Adrenal gland (tissue), 12 donors: Measurements from ENCODE around the gene MCM5. TPM values are rescaled to one million over a fixed set of nuclear protein-coding genes. Genes with fewer than 3 reads are reported as not detected.

Experiments
- DNase-seq, 7 donors: peaks; one replicate each; pipeline ENCODE4 v3.0.0-alpha.2; 2019 to 2020
- H3K27ac ChIP-seq, 5 donors: fragments of 200-600 bp; sonication (generic) in 4 of 5; 1 replicate in 3 of 5; 2 replicates in 2 of 5; pipeline versions ENCODE4 v1.5.1 to v1.8.0; 2016 to 2020; ENCODE audit warnings: mild to moderate bottlenecking in 1 of 5
- H3K27me3 ChIP-seq: fragments of 200-600 bp; 2 replicates; pipeline ENCODE4 v1.8.0; 2021
- H3K36me3 ChIP-seq, 2 donors: fragments of 200-600 bp; replicated peaks in 1 of 2; 1 replicate in 1 of 2; 2 replicates in 1 of 2; pipeline versions ENCODE4 v1.5.1 to v1.8.0; 2018 to 2022
- H3K4me1 ChIP-seq, 2 donors: fragments of 200-600 bp; replicated peaks in 1 of 2; 1 replicate in 1 of 2; 2 replicates in 1 of 2; pipeline versions ENCODE4 v1.5.1 to v1.8.0; 2018 to 2021
- H3K4me3 ChIP-seq, 4 donors: fragments of 200-600 bp; sonication (generic) in 3 of 4; one replicate each; pipeline ENCODE4 v1.5.1; 2016 to 2018
- H3K9me3 ChIP-seq, 3 donors: fragments of 200-600 bp; sonication (generic) in 1 of 3; replicated peaks in 1 of 3; 1 replicate in 2 of 3; 2 replicates in 1 of 3; pipeline versions ENCODE4 v1.5.1 to v1.8.0; 2016 to 2021
- POLR2A ChIP-seq, 2 donors: fragments of 450-650 bp; IDR thresholded peaks; one replicate each; pipeline ENCODE4 v1.6.1; 2017; ENCODE audit warnings: antibody characterized with exemption in 2 of 2, mild to moderate bottlenecking in 2 of 2, moderate library complexity in 1 of 2
- WGBS, 4 donors: extraction: QIAGEN DNeasy Blood & Tissue Kit in 2 of 4; methylation state at CpG; one replicate each; pipeline versions ENCODE4 v1.1.5 to v1.1.7; 2013 to 2017; 5-methylcytosine and 5-hydroxymethylcytosine counted together
- intact Hi-C, 2 donors: fragments of 100-400 bp; cut with DNase I; formaldehyde crosslinking; loops; one replicate each; pipeline versions ENCODE4 v1.14.1 to v1.15.0; 2022 to 2023
- polyA plus RNA-seq, 3 donors: library from polyadenylated mRNA; stranded (reverse); fragments of 200-250 nt in 2 of 3; fragments of 350-450 nt in 1 of 3; fragmentation: Illumina TruSeq in 1 of 3; extraction: RNeasy Lipid Tissue Mini Kit (QIAGEN cat#74804) in 1 of 3; gene quantifications; one replicate each; pipeline ENCODE4 v1.2.3, GENCODE V29; 2013 to 2014
- total RNA-seq, 9 donors: library from RNA; depleted of rRNA in 4 of 9; stranded (reverse); fragments of >200 nt in 4 of 9; fragments of 120-200 nt in 1 of 9; fragmentation: NEBNext Ultra II Directional in 1 of 9; extraction: Animal tissue kit (Norgen Biotek cat#: 25700) in 1 of 9; gene quantifications; one replicate each; pipeline versions ENCODE4 v1.1.0 to v1.2.4, GENCODE V29; 2013 to 2023
- TF ChIP-seq, protein P1 (sequence below), 6 experiments: fragments of 450-650 bp in 4 of 6; fragments of 200-600 bp in 2 of 6; sonication (generic) in 1 of 6; IDR thresholded peaks; 1 replicate in 5 of 6; 2 replicates in 1 of 6; pipeline versions ENCODE4 v1.5.1 to v1.8.0; 2016 to 2021; ENCODE audit warnings: antibody characterized with exemption in 6 of 6, mild to moderate bottlenecking in 2 of 6, moderate library complexity in 1 of 6
- donor health status: healthy with polysubstance abuse.
- donor health status: Bipolar disorder and iron deficiency.
- donor health status: DM: yes; HTN: yes; CAD: no.
- donor health status: DM: no; HTN: no; CAD: no.
- donor health status: DM: no; HTN: no; CAD: no.
- donor health status: DM: yes; HTN: yes; CAD: no.

MCM5 gene
- total and polyA plus RNA-seq, 12 donors, result 3.9 to 20.7 (median 14.6) TPM

GRCh38 chr22:35441489-35442100, 41.7 kb downstream of the MCM5 start:
- Histone ChIP-seq H3K27ac (no peak overlapping the region), H3K9me3 (no peaks in the 10 kb centered on the region), H3K4me3 (no peak overlapping the region), H3K4me1 (no peaks in the 10 kb centered on the region), H3K27me3 (no peaks in the 10 kb centered on the region), H3K36me3 (no peaks in the 10 kb centered on the region)
- 72 to 89% (median 83%) methylated on average over 9 of the region's 9 CpGs for WGBS, 4 donors
- intact Hi-C loops, result no loop called here
- DNase-seq, result no peak
- TF ChIP-seq POLR2A (IDR thresholded peaks at IDR 0.05), result no peak
- TF ChIP-seq, protein P1, sequence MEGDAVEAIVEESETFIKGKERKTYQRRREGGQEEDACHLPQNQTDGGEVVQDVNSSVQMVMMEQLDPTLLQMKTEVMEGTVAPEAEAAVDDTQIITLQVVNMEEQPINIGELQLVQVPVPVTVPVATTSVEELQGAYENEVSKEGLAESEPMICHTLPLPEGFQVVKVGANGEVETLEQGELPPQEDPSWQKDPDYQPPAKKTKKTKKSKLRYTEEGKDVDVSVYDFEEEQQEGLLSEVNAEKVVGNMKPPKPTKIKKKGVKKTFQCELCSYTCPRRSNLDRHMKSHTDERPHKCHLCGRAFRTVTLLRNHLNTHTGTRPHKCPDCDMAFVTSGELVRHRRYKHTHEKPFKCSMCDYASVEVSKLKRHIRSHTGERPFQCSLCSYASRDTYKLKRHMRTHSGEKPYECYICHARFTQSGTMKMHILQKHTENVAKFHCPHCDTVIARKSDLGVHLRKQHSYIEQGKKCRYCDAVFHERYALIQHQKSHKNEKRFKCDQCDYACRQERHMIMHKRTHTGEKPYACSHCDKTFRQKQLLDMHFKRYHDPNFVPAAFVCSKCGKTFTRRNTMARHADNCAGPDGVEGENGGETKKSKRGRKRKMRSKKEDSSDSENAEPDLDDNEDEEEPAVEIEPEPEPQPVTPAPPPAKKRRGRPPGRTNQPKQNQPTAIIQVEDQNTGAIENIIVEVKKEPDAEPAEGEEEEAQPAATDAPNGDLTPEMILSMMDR (IDR thresholded peaks at IDR 0.05), result no peak

DNA sequence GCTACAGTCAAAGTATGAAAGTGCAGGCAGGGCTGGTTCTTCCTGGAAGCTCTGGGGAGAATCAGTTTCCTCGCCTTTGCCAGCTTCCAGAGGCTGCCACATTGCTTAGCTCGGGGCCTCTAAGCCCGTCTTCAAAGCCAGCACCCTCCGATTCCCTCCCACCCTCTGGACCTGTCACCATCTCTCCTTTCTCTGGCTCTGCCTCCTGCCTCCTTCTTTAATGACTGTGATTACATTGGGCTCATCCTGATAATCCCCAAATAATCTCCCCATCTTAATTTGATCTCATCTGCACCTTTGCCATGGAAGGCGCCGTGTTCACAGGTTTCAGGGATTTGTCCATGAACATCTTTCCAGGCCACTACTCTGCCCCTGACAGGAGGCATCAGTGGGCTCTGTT, 42.5 kb downstream of the MCM5 start:
- no peak for DNase-seq
- WGBS, 4 donors, result 77 to 96% (median 90%) methylated on average over 6 of the region's 6 CpGs
- no peaks in the 10 kb centered on the region for H3K36me3 ChIP-seq

DNA sequence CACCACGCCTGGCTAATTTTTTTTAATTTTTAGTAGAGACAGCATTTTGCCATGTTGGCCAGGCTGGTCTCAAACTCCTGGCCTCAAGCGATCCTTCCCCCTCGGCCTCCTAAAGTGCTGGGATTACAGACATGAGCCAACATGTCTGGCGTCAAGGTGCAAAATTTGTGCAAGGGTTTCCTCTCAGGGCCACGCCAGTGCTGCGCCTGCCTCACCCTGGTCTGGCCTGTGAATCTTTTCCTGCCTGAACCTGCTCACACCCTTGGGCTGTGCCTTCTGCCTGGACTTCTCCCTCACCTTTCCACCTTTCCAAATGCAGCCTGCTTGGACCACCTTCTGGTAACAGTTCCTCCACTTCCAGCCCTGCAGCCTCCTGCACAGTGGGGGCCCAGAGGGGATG, 43.4 kb downstream of the MCM5 start:
- WGBS, 4 donors, result 76 to 87% (median 77%) methylated on average over 6 of the region's 6 CpGs
- Histone ChIP-seq H3K4me3 (no peak overlapping the region), H3K4me1 (no peaks in the 10 kb centered on the region), H3K27me3 (no peaks in the 10 kb centered on the region), H3K36me3 (no peaks in the 10 kb centered on the region), H3K9me3 (no peaks in the 10 kb centered on the region), H3K27ac (no peak overlapping the region)
- intact Hi-C loops, result no loop called here
- no peak for TF ChIP-seq POLR2A (IDR thresholded peaks at IDR 0.05)
- TF ChIP-seq, protein P1 (IDR thresholded peaks at IDR 0.05), result no peak
- DNase-seq, result no peak

More for the DNA sequence above, 42.5 kb downstream of the MCM5 start:
- Histone ChIP-seq H3K4me3 (no peak overlapping the region), H3K9me3 (no peaks in the 10 kb centered on the region), H3K4me1 (no peaks in the 10 kb centered on the region), H3K27me3 (no peaks in the 10 kb centered on the region), H3K27ac (no peak overlapping the region)
- TF ChIP-seq, protein P1 (IDR thresholded peaks at IDR 0.05), result no peak
- no peak for TF ChIP-seq POLR2A (IDR thresholded peaks at IDR 0.05)
- intact Hi-C loops, result no loop called here

GRCh38 chr22:35443790-35444684, 44.1 kb downstream of the MCM5 start:
- no peaks in the 10 kb centered on the region for H3K9me3 ChIP-seq
- no peaks in the 10 kb centered on the region for H3K36me3 ChIP-seq
- TF ChIP-seq, protein P1 (IDR thresholded peaks at IDR 0.05), result no peak
- no peak overlapping the region for H3K4me3 ChIP-seq
- H3K27me3 ChIP-seq, result no peaks in the 10 kb centered on the region
- no peak for DNase-seq
- no peaks in the 10 kb centered on the region for H3K4me1 ChIP-seq
- intact Hi-C loops, result no loop called here
- H3K27ac ChIP-seq, result no peak overlapping the region
- WGBS, 4 donors, result 64 to 78% (median 76%) methylated on average over 4 to 11 of the region's 11 CpGs
